CD4-positive, alpha-beta T cell (primary cell): ENCODE data around the gene S100A11. TPM values are rescaled to one million over a fixed set of nuclear protein-coding genes. Genes with fewer than 3 reads are reported as not detected.

Experiments
- ATAC-seq: fragments of 200-7000 bp; cut with Tn5 transposase; one replicate; pipeline ENCODE4 v1.10.0; 2022; ENCODE audit warnings: mild to moderate bottlenecking; ENCODE audit not compliant: poor library complexity
- CTCF ChIA-PET: fragments of 350-600 bp; sonication (Branson Sonifier 250); formaldehyde crosslinking; loops from one replicate; lab custom pipeline; 2021; ENCODE audit warnings: antibody characterized with exemption, inconsistent platforms; lab: Charles Lee
- POLR2A ChIA-PET: fragments of 350-600 bp; sonication (Branson Sonifier 250); formaldehyde crosslinking; loops from one replicate; lab custom pipeline; 2021; ENCODE audit warnings: antibody characterized with exemption, inconsistent platforms; lab: Charles Lee
- DNase-seq, 14 experiments: peaks; one replicate each; pipeline ENCODE4 v3.0.0-alpha.2; 2013 to 2020; ENCODE audit warnings: mixed read lengths in 2 of 14
- H3K27ac ChIP-seq, 2 donors: one replicate each; pipeline versions ENCODE4 v1.5.1 to v1.7.0; 2013; ENCODE audit warnings: low read length in 2 of 2, low read depth in 1 of 2, mild to moderate bottlenecking in 1 of 2
- H3K27me3 ChIP-seq, 2 experiments: 1 replicate in 1 of 2; 2 replicates in 1 of 2; pipeline versions ENCODE4 v1.6.1 to v1.7.0; 2013; ENCODE audit warnings: low read length in 2 of 2, control low read depth in 1 of 2, mild to moderate bottlenecking in 1 of 2, moderate library complexity in 1 of 2; ENCODE audit not compliant: insufficient read depth in 2 of 2, control insufficient read depth in 1 of 2
- H3K36me3 ChIP-seq: one replicate; pipeline ENCODE4 v1.6.1; 2013; ENCODE audit warnings: low read length, control low read depth; ENCODE audit not compliant: insufficient read depth
- H3K4me1 ChIP-seq: one replicate; pipeline ENCODE4 v1.6.1; 2013; ENCODE audit warnings: low read length, control low read depth; ENCODE audit not compliant: insufficient read depth
- H3K4me3 ChIP-seq: one replicate; pipeline ENCODE4 v1.5.1; 2013; ENCODE audit warnings: mild to moderate bottlenecking, low read length, moderate library complexity
- H3K9me3 ChIP-seq, 2 experiments: 1 replicate in 1 of 2; 2 replicates in 1 of 2; pipeline versions ENCODE4 v1.6.1 to v1.7.0; 2013; ENCODE audit warnings: low read length in 2 of 2, mild to moderate bottlenecking in 2 of 2, control low read depth in 1 of 2, moderate library complexity in 1 of 2; ENCODE audit not compliant: control insufficient read depth in 1 of 2, insufficient read depth in 1 of 2
- H3K27ac Mint-ChIP-seq: one replicate; pipeline ENCODE4 v1.8.0; 2020; ENCODE audit warnings: mixed read lengths
- H3K27me3 Mint-ChIP-seq: one replicate; pipeline ENCODE4 v1.8.0; 2021; ENCODE audit warnings: mixed read lengths
- H3K36me3 Mint-ChIP-seq: one replicate; pipeline ENCODE4 v1.8.0; 2021; ENCODE audit warnings: low read depth, mixed read lengths
- H3K4me1 Mint-ChIP-seq: one replicate; pipeline ENCODE4 v1.8.0; 2021; ENCODE audit warnings: low read depth, mixed read lengths
- H3K4me3 Mint-ChIP-seq: one replicate; pipeline ENCODE4 v1.8.0; 2020; ENCODE audit warnings: mild to moderate bottlenecking, mixed read lengths
- H3K9me3 Mint-ChIP-seq: one replicate; pipeline ENCODE4 v1.8.0; 2020; ENCODE audit warnings: mixed read lengths
- CTCF ChIP-seq: fragments of 200-600 bp; IDR thresholded peaks from one replicate; pipeline ENCODE4 v1.8.0; 2022; ENCODE audit warnings: antibody characterized with exemption, mild to moderate bottlenecking
- intact Hi-C, 2 experiments: fragments of 100-400 bp; cut with DNase I in 1 of 2; cut with micrococcal nuclease in 1 of 2; formaldehyde crosslinking; loops; one replicate each; pipeline versions ENCODE4 v1.15.1 to v1.9.0; 2023 to 2025; cut with DNase I, micrococcal nuclease
- total RNA-seq, 174 experiments: library from RNA in 2 of 174; stranded (reverse) in 2 of 174; gene quantifications; one replicate each; pipeline ENCODE4 v1.2.3 and lab custom pipeline; 2021 to 2026

The S100A11 gene
- total RNA-seq, 2 experiments from 2014 or later, result 23.6 to 24.1 TPM

- H3K36me3 ChIP-seq, result no peaks in the 10 kb centered on the region
- H3K9me3 Mint-ChIP-seq, result no peaks in the 10 kb centered on the region
- POLR2A ChIA-PET, result no interaction called here
- H3K27me3 ChIP-seq, result peaks cover 4 to 7% of the 10 kb centered on the region in 2 experiments
- H3K27ac ChIP-seq, result no peak overlapping the region
- no peak overlapping the region for H3K4me3 Mint-ChIP-seq
- CTCF ChIA-PET, result no interaction called here
- H3K4me1 Mint-ChIP-seq, result no peaks in the 10 kb centered on the region
- no peak overlapping the region for H3K4me3 ChIP-seq
- no peak for DNase-seq
- H3K9me3 ChIP-seq, result no peaks in the 10 kb centered on the region
- intact Hi-C loops, result no loop called here
- H3K27me3 Mint-ChIP-seq, result peaks cover 41% of the 10 kb centered on the region
- no peaks in the 10 kb centered on the region for H3K4me1 ChIP-seq
- no peak overlapping the region for H3K27ac Mint-ChIP-seq
- H3K36me3 Mint-ChIP-seq, result no peaks in the 10 kb centered on the region
- ATAC-seq, result no peak
- no peak for TF ChIP-seq CTCF
Observed at GRCh38 chr1:152078831-152079441, 42.1 kb upstream of the S100A11 start.

GRCh38 chr1:152072311-152072710 is 35.5 kb upstream of the S100A11 start:
- Mint-ChIP-seq H3K27ac (no peak overlapping the region), H3K36me3 (no peaks in the 10 kb centered on the region), H3K4me3 (no peak overlapping the region), H3K4me1 (no peaks in the 10 kb centered on the region), H3K9me3 (no peaks in the 10 kb centered on the region), H3K27me3 (peaks cover 43% of the 10 kb centered on the region)
- TF ChIP-seq CTCF, result no peak
- Histone ChIP-seq H3K4me1 (no peaks in the 10 kb centered on the region), H3K27ac (no peak overlapping the region), H3K27me3 (peaks cover 4 to 18% of the 10 kb centered on the region in 2 experiments), H3K36me3 (no peaks in the 10 kb centered on the region), H3K4me3 (no peak overlapping the region), H3K9me3 (no peaks in the 10 kb centered on the region)
- ChIA-PET CTCF (no interaction called here), POLR2A (no interaction called here)
- no peak for DNase-seq
- no peak for ATAC-seq
- intact Hi-C loops, result no loop called here

- H3K27me3 Mint-ChIP-seq, result peaks cover 44% of the 10 kb centered on the region
- H3K4me3 ChIP-seq, result no peak overlapping the region
- H3K27me3 ChIP-seq, result peaks cover 0 to 18% of the 10 kb centered on the region in 2 experiments
- ATAC-seq, result no peak
- no peaks in the 10 kb centered on the region for H3K4me1 Mint-ChIP-seq
- H3K9me3 ChIP-seq, result no peaks in the 10 kb centered on the region
- ChIA-PET CTCF (no interaction called here), POLR2A (no interaction called here)
- H3K27ac ChIP-seq, result no peak overlapping the region
- intact Hi-C loops, result no loop called here
- no peaks in the 10 kb centered on the region for H3K36me3 Mint-ChIP-seq
- no peaks in the 10 kb centered on the region for H3K9me3 Mint-ChIP-seq
- no peak for TF ChIP-seq CTCF
- H3K27ac Mint-ChIP-seq, result no peak overlapping the region
- no peak overlapping the region for H3K4me3 Mint-ChIP-seq
- H3K4me1 ChIP-seq, result no peaks in the 10 kb centered on the region
- DNase-seq, result no peak
- H3K36me3 ChIP-seq, result no peaks in the 10 kb centered on the region
Observed at GRCh38 chr1:152071123-152071522, 34.3 kb upstream of the S100A11 start.
